ENCODE results near the gene PDE6B. TPM values are rescaled to one million over a fixed set of nuclear protein-coding genes. Genes with fewer than 3 reads are reported as not detected.
A peak's percentile ranks its signal among the peaks of the same experiment; 100 is the strongest.

The PDE6B gene
- total and polyA plus RNA-seq, 2 experiments from 2014 or later, result 3.4 to 5.0 TPM

DNA sequence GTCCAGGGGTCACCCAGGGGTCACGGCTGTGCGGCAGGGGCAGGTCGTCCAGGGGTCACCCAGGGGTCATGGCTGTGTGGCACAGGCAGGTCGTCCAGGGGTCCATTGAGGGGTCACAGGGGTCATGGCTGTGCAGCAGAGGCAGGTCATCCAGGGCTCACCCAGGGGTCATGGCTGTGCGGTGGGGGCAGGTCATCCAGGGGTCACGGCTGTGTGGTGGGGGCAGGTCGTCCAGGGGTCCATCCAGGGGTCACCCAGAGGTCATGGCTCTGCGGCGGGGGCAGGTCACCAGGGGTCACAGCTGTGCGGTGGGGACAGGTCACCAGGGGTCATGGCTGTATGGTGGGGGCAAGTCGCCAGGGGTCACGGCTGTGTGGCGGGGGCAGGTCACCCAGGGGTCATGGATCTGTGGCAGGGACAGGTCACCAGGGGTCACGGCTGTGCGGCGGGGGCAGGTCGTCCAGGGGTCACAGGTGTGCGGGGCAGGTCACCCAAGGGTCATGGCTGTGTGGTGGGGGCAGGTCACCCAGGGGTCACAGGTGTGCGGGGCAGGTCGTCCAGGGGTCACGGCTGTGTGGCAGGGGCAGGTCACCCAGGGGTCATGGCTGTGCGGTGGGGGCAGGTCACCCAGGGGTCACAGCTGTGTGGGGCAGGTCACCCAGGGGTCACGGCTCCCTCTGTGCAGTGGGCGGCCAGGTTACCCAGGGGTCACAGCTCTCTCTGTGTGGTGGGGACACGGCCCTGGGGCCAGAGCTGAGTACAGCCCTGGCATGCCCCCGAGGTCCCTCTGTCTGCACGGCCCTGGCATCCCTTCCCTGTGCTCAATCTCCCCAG is 32.7 kb downstream of the PDE6B start:
- no peak for ATAC-seq
- Mint-ChIP-seq H3K4me3 (no peak overlapping the region), H3K27me3 (ENCODE audit: insufficient read depth, low read depth, poor library complexity) (peaks cover 8% of the 10 kb centered on the region), H3K36me3 (ENCODE audit: low read depth) (peaks cover 12% of the 10 kb centered on the region), H3K9me3 (no peaks in the 10 kb centered on the region; the same call in 2 of the 3 replicates), H3K4me1 (no peaks in the 10 kb centered on the region; the same call in 2 of the 3 replicates), H3K27ac (no peak overlapping the region)
- peak; percentile 0 for DNase-seq (ENCODE audit: low spot score)
- H3K9me2 ChIP-seq (ENCODE audit: insufficient read depth), result no peaks in the 10 kb centered on the region
- H3K4me2 ChIP-seq, result no peak overlapping the region
- H3K4me3 ChIP-seq, result no peak overlapping the region
- no peaks in the 10 kb centered on the region for H3K36me3 ChIP-seq (ENCODE audit: insufficient read depth)
- H4K20me1 ChIP-seq (replicated peaks; ENCODE audit: insufficient read depth), result no peaks in the 10 kb centered on the region; the same call in 1 of the 2 replicates
- no peaks in the 10 kb centered on the region for H3K79me2 ChIP-seq (replicated peaks; ENCODE audit: insufficient read depth)
- no peak overlapping the region for H3K27ac ChIP-seq (ENCODE audit: low read depth)
- 0 out of 2 replicates have a peak, but pooled peaks cover 2% of the 10 kb centered on the region for H3F3A ChIP-seq (replicated peaks; ENCODE audit: low read depth)
- no peak overlapping the region for H2AFZ ChIP-seq
- no peak for TF ChIP-seq NANOG (IDR thresholded peaks at IDR 0.05; ENCODE audit: borderline replicate concordance)
- TF ChIP-seq STAT1 (IDR thresholded peaks at IDR 0.05; ENCODE audit: unreplicated experiment), result no peak
- TF ChIP-seq ZNF331 (CRISPR knock-in tag; IDR thresholded peaks at IDR 0.05; ENCODE audit: low read depth), result no peak
- no peak for TF ChIP-seq CREB1 (CRISPR knock-in tag; IDR thresholded peaks at IDR 0.05; ENCODE audit: low read depth)
- TF ChIP-seq POLR2AphosphoS5 (IDR thresholded peaks at IDR 0.05; ENCODE audit: low read depth), result no peak
- TF ChIP-seq, protein P1, sequence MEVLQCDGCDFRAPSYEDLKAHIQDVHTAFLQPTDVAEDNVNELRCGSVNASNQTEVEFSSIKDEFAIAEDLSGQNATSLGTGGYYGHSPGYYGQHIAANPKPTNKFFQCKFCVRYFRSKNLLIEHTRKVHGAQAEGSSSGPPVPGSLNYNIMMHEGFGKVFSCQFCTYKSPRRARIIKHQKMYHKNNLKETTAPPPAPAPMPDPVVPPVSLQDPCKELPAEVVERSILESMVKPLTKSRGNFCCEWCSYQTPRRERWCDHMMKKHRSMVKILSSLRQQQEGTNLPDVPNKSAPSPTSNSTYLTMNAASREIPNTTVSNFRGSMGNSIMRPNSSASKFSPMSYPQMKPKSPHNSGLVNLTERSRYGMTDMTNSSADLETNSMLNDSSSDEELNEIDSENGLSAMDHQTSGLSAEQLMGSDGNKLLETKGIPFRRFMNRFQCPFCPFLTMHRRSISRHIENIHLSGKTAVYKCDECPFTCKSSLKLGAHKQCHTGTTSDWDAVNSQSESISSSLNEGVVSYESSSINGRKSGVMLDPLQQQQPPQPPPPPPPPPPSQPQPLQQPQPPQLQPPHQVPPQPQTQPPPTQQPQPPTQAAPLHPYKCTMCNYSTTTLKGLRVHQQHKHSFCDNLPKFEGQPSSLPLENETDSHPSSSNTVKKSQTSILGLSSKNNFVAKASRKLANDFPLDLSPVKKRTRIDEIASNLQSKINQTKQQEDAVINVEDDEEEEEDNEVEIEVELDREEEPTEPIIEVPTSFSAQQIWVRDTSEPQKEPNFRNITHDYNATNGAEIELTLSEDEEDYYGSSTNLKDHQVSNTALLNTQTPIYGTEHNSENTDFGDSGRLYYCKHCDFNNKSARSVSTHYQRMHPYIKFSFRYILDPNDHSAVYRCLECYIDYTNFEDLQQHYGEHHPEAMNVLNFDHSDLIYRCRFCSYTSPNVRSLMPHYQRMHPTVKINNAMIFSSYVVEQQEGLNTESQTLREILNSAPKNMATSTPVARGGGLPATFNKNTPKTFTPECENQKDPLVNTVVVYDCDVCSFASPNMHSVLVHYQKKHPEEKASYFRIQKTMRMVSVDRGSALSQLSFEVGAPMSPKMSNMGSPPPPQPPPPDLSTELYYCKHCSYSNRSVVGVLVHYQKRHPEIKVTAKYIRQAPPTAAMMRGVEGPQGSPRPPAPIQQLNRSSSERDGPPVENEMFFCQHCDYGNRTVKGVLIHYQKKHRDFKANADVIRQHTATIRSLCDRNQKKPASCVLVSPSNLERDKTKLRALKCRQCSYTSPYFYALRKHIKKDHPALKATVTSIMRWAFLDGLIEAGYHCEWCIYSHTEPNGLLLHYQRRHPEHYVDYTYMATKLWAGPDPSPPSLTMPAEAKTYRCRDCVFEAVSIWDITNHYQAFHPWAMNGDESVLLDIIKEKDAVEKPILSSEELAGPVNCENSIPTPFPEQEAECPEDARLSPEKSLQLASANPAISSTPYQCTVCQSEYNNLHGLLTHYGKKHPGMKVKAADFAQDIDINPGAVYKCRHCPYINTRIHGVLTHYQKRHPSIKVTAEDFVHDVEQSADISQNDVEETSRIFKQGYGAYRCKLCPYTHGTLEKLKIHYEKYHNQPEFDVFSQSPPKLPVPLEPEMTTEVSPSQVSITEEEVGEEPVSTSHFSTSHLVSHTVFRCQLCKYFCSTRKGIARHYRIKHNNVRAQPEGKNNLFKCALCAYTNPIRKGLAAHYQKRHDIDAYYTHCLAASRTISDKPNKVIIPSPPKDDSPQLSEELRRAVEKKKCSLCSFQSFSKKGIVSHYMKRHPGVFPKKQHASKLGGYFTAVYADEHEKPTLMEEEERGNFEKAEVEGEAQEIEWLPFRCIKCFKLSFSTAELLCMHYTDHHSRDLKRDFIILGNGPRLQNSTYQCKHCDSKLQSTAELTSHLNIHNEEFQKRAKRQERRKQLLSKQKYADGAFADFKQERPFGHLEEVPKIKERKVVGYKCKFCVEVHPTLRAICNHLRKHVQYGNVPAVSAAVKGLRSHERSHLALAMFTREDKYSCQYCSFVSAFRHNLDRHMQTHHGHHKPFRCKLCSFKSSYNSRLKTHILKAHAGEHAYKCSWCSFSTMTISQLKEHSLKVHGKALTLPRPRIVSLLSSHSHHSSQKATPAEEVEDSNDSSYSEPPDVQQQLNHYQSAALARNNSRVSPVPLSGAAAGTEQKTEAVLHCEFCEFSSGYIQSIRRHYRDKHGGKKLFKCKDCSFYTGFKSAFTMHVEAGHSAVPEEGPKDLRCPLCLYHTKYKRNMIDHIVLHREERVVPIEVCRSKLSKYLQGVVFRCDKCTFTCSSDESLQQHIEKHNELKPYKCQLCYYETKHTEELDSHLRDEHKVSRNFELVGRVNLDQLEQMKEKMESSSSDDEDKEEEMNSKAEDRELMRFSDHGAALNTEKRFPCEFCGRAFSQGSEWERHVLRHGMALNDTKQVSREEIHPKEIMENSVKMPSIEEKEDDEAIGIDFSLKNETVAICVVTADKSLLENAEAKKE (CRISPR knock-in tag; IDR thresholded peaks at IDR 0.05), result no peak
- TF ChIP-seq, protein P2, sequence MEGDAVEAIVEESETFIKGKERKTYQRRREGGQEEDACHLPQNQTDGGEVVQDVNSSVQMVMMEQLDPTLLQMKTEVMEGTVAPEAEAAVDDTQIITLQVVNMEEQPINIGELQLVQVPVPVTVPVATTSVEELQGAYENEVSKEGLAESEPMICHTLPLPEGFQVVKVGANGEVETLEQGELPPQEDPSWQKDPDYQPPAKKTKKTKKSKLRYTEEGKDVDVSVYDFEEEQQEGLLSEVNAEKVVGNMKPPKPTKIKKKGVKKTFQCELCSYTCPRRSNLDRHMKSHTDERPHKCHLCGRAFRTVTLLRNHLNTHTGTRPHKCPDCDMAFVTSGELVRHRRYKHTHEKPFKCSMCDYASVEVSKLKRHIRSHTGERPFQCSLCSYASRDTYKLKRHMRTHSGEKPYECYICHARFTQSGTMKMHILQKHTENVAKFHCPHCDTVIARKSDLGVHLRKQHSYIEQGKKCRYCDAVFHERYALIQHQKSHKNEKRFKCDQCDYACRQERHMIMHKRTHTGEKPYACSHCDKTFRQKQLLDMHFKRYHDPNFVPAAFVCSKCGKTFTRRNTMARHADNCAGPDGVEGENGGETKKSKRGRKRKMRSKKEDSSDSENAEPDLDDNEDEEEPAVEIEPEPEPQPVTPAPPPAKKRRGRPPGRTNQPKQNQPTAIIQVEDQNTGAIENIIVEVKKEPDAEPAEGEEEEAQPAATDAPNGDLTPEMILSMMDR (conservative IDR thresholded peaks at IDR 0.05; ENCODE audit: low read depth in 2 of 2), result no peak
- no peak for TF ChIP-seq JUNB (IDR thresholded peaks at IDR 0.05; ENCODE audit: unreplicated experiment)
- TF ChIP-seq, protein P3, sequence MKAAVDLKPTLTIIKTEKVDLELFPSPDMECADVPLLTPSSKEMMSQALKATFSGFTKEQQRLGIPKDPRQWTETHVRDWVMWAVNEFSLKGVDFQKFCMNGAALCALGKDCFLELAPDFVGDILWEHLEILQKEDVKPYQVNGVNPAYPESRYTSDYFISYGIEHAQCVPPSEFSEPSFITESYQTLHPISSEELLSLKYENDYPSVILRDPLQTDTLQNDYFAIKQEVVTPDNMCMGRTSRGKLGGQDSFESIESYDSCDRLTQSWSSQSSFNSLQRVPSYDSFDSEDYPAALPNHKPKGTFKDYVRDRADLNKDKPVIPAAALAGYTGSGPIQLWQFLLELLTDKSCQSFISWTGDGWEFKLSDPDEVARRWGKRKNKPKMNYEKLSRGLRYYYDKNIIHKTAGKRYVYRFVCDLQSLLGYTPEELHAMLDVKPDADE (IDR thresholded peaks at IDR 0.05), result no peak
- TF ChIP-seq EZH2 (IDR thresholded peaks at IDR 0.05; ENCODE audit: low read depth, unreplicated experiment), result no peak
- TF ChIP-seq, protein P4, sequence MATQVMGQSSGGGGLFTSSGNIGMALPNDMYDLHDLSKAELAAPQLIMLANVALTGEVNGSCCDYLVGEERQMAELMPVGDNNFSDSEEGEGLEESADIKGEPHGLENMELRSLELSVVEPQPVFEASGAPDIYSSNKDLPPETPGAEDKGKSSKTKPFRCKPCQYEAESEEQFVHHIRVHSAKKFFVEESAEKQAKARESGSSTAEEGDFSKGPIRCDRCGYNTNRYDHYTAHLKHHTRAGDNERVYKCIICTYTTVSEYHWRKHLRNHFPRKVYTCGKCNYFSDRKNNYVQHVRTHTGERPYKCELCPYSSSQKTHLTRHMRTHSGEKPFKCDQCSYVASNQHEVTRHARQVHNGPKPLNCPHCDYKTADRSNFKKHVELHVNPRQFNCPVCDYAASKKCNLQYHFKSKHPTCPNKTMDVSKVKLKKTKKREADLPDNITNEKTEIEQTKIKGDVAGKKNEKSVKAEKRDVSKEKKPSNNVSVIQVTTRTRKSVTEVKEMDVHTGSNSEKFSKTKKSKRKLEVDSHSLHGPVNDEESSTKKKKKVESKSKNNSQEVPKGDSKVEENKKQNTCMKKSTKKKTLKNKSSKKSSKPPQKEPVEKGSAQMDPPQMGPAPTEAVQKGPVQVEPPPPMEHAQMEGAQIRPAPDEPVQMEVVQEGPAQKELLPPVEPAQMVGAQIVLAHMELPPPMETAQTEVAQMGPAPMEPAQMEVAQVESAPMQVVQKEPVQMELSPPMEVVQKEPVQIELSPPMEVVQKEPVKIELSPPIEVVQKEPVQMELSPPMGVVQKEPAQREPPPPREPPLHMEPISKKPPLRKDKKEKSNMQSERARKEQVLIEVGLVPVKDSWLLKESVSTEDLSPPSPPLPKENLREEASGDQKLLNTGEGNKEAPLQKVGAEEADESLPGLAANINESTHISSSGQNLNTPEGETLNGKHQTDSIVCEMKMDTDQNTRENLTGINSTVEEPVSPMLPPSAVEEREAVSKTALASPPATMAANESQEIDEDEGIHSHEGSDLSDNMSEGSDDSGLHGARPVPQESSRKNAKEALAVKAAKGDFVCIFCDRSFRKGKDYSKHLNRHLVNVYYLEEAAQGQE (IDR thresholded peaks at IDR 0.05; ENCODE audit: unreplicated experiment), result no peak
- no peak for TF ChIP-seq ZNF114 (CRISPR knock-in tag; IDR thresholded peaks at IDR 0.05)
- TF ChIP-seq EZH2phosphoT487 (IDR thresholded peaks at IDR 0.05; ENCODE audit: unreplicated experiment), result no peak
- no peaks in the 10 kb centered on the region for H3K27me3 ChIP-seq (ENCODE audit: insufficient read depth)
- H3K4me1 ChIP-seq (ENCODE audit: insufficient read depth), result no peaks in the 10 kb centered on the region

Data from GM23338 (cell line).